ENCODE measurements around the gene PADI3. TPM values are rescaled to one million over a fixed set of nuclear protein-coding genes. Genes with fewer than 3 reads are reported as not detected.

The PADI3 gene
- total and polyA plus RNA-seq, 2 of the 4 experiments (the other 2 are of a cell fraction): not detected

GRCh38 chr1:17264470-17264869 is 15.6 kb downstream of the PADI3 start:
- POLR2A ChIA-PET (ENCODE audit: unreplicated experiment): no interaction called here
- no peak overlapping the region for H2BK20ac ChIP-seq (ENCODE audit: low read depth, low read length)
- BruUV-seq (replicated peaks): no TSS peak

More at GRCh38 chr1:17264470-17264869, 15.6 kb downstream of the PADI3 start:
- Histone ChIP-seq H3K9me1 (ENCODE audit: insufficient read depth, low read length) (no peaks in the 10 kb centered on the region; the same call in 1 of the 2 replicates), H3K14ac (replicated peaks; ENCODE audit: low read depth, low read length) (no peak overlapping the region), H4K20me1 (ENCODE audit: insufficient read depth, low read length) (peaks cover 2% of the 10 kb centered on the region; the same call in 1 of the 2 replicates), H3K9me3 (ENCODE audit: control insufficient read depth, insufficient read depth, low read length) (no peaks in the 10 kb centered on the region; the same call in none of the 2 replicates), H2AK9ac (replicated peaks; ENCODE audit: low read depth, low read length, poor library complexity) (no peak overlapping the region), H3K4me3 (ENCODE audit: insufficient read depth, low read depth, low read length) (no peak overlapping the region), H3K27me3 (ENCODE audit: control insufficient read depth, insufficient read depth, low read length) (peaks cover 15% of the 10 kb centered on the region), H2AFZ (replicated peaks; ENCODE audit: low read length, poor library complexity) (no peak overlapping the region), H3K56ac (ENCODE audit: extremely low read depth, insufficient read depth, low read length) (no peak overlapping the region), H4K5ac (ENCODE audit: low read depth, low read length) (no peak overlapping the region), H2BK5ac (ENCODE audit: low read depth, low read length, poor library complexity, severe bottlenecking) (no peak overlapping the region), H3K18ac (ENCODE audit: low read depth, low read length) (no peak overlapping the region), H2AK5ac (ENCODE audit: low read depth, low read length) (no peak overlapping the region), H3K4me1 (ENCODE audit: control insufficient read depth, insufficient read depth, low read length) (peaks cover 1% of the 10 kb centered on the region), H3K27ac (ENCODE audit: insufficient read depth, low read length) (no peak overlapping the region), H3K79me1 (ENCODE audit: low read depth in 1 of 2, low read length in 2 of 2) (no peaks in the 10 kb centered on the region), H4K91ac (ENCODE audit: insufficient read depth, low read depth, low read length) (no peak overlapping the region), H3K4ac (ENCODE audit: low read depth, low read length) (no peak overlapping the region), H3K9ac (ENCODE audit: low read depth, low read length) (no peak overlapping the region), H3K4me2 (ENCODE audit: low read depth, low read length) (no peak overlapping the region), H3K23ac (ENCODE audit: low read depth, low read length) (no peak overlapping the region), H3K36me3 (ENCODE audit: control insufficient read depth, insufficient read depth, low read length) (no peaks in the 10 kb centered on the region), H2BK15ac (ENCODE audit: low read depth, low read length) (no peak overlapping the region), H2BK120ac (ENCODE audit: low read depth, low read length) (no peak overlapping the region), H4K8ac (ENCODE audit: low read depth in 2 of 2, low read length in 2 of 2) (no peak overlapping the region)
- no peak for DNase-seq
- intact Hi-C loops (cut with micrococcal nuclease): no loop called here
- CTCF ChIA-PET: interaction anchor here (0.6 to 0.7 kb wide), 2 partner anchors 9 to 67 kb away, joined by 3 read pairs; no protein-coding TSS in a partner anchor
- in situ Hi-C loops (cut with MboI; ENCODE audit: low sequenced_read_pairs): no loop called here
- no CpG with 5 or more reads among the region's 5 CpGs for WGBS, 2 experiments (ENCODE audit: extremely low coverage in 2 of 2, insufficient read length in 1 of 2)
- dilution Hi-C loops (cut with HindIII; ENCODE audit: low sequenced_read_pairs, unreplicated experiment): no loop called here
- no peak for ATAC-seq (ENCODE audit: low read depth)
- no peak for TF ChIP-seq MAZ (IDR thresholded peaks at IDR 0.05; ENCODE audit: borderline replicate concordance, low read depth, low read length)
- TF ChIP-seq, protein P1, sequence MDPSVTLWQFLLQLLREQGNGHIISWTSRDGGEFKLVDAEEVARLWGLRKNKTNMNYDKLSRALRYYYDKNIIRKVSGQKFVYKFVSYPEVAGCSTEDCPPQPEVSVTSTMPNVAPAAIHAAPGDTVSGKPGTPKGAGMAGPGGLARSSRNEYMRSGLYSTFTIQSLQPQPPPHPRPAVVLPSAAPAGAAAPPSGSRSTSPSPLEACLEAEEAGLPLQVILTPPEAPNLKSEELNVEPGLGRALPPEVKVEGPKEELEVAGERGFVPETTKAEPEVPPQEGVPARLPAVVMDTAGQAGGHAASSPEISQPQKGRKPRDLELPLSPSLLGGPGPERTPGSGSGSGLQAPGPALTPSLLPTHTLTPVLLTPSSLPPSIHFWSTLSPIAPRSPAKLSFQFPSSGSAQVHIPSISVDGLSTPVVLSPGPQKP (IDR thresholded peaks at IDR 0.05; ENCODE audit: borderline replicate concordance, low read depth, low read length): no peak
- no peak for TF ChIP-seq MAFK (IDR thresholded peaks at IDR 0.05; ENCODE audit: low read depth, low read length)
- no peak for TF ChIP-seq CHD1 (IDR thresholded peaks at IDR 0.05; ENCODE audit: low read depth, low read length)
- TF ChIP-seq CTCF (conservative IDR thresholded peaks at IDR 0.05; ENCODE audit: low read depth, low read length): no peak
